Measurements from ENCODE around the gene CEPT1.
"Not testable (repeated sequence)": the region's sequence is repeated elsewhere in the genome, so short reads cannot be mapped to it uniquely, and the experiment has no call there.

The CEPT1 gene

GRCh38 chr1:111214884-111215283 is 74.9 kb downstream of the CEPT1 start:
- in situ Hi-C loops (cut with HindIII; ENCODE audit: low sequenced_read_pairs), result no loop called here
- no peak for DNase-seq (ENCODE audit: low read depth, low spot score)
- H3K4me3 ChIP-seq (ENCODE audit: low read depth, low read length), result no peak overlapping the region
- no peak for TF ChIP-seq CTCF (IDR thresholded peaks at IDR 0.05; ENCODE audit: low read depth, low read length)

GRCh38 chr1:111215285-111215684 is 75.3 kb downstream of the CEPT1 start:
- in situ Hi-C loops (cut with HindIII; ENCODE audit: low sequenced_read_pairs); DNase-seq (ENCODE audit: low read depth, low spot score); H3K4me3 ChIP-seq (ENCODE audit: low read depth, low read length): not testable (repeated sequence)

DNA sequence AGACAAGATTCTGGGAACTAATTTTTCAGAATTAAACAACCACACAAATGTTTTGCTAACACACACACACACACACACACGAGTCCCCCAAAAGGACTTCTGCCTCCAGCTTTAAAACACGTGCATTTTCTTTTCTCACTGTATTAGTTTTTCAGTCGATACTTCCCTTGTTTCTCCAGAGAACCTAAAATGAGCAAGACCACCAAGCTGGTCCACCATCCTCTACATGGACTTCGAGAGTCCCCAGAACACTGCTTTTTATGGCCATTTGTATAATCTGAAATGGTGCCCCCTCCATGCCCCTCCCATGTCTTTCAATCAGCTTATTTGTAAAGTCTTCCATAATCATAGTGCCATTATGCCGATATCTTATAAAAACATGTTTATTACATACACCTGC is 76.7 kb downstream of the CEPT1 start:
- no peak for TF ChIP-seq CTCF (IDR thresholded peaks at IDR 0.05; ENCODE audit: low read depth, low read length)
- no peak for DNase-seq (ENCODE audit: low read depth, low spot score)
- H3K4me3 ChIP-seq (ENCODE audit: low read depth, low read length), result no peak overlapping the region
- in situ Hi-C loops (cut with HindIII; ENCODE audit: low sequenced_read_pairs), result no loop called here

DNA sequence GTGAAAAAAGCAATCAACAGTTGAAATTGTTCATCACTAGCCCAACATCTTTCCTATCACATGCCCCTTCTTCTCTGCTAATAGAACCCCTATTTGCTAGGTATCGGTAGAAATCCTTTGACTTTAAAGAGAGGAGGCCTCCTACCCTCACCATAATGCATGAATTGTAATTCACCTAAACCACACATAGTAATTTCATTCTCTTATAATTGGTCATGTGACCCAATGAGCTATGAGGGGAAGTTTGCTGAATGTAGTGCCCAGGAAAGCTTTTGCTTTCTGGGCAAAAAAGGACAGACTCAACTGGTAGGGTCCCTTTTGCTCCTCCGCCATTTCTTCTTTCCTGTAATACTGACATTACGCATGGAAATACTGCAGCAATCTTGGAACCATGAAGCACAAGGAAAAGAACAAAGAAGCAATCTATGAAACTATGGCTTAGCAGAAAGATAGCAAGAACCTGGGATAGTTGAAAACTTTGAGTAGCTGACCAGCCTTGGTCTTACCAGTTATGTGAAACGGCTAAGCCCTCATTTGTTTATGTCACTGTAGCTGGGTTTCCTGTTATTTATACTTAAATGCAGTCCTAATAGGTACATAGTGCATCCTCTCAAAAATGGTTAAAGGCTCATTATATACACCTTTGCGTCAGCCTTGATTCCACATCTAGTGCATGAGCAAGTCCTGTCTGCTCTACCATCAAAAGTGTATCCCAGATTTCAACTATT is 77.3 kb downstream of the CEPT1 start:
- H3K4me3 ChIP-seq (ENCODE audit: low read depth, low read length), result no peak overlapping the region
- no peak for DNase-seq (ENCODE audit: low read depth, low spot score)
- in situ Hi-C loops (cut with HindIII; ENCODE audit: low sequenced_read_pairs), result no loop called here
- TF ChIP-seq CTCF (IDR thresholded peaks at IDR 0.05; ENCODE audit: low read depth, low read length), result no peak

DNA sequence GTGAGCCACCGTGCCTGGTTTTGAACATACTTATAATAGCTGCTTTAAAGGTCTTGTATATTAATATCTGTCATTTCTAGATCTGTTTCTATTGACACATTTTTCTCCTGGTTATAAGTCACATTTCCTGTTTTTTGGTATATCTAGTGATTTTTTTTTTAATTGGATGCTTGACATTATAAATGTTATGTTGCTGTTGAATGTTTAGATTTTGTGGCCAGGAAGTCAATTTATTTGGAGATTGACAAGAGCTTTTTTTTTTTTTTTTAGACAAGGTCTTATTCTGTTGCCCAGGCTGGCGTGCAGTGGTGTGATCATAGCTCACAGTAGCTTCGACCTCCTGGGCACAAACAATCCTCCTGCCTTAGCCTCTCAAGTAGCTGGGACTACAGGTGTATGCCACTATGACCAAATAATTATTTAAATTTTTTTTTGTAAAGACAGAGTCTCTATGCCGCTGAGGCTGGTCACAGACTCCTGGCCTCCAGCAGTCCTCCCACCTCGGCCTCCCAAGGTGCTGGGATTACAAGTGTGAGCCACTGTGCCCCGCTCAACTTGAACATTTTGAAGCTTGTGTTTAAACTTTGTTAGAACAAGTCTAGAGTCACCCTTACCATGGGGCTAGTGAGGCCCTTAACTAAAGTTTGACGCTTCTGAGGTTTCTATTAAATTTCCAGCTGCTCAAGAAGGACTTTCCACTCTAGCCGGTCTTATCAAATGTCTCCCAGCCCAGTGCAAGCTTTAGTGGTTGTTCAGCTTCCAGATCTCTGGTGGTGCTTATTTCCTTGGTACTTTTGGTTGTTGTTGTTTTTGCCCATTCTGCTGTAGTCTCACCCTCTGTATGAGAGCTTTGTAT is 78.9 kb downstream of the CEPT1 start:
- TF ChIP-seq CTCF (IDR thresholded peaks at IDR 0.05; ENCODE audit: low read depth, low read length), result no peak
- in situ Hi-C loops (cut with HindIII; ENCODE audit: low sequenced_read_pairs), result no loop called here
- H3K4me3 ChIP-seq (ENCODE audit: low read depth, low read length), result no peak overlapping the region
- no peak for DNase-seq (ENCODE audit: low read depth, low spot score)

DNA sequence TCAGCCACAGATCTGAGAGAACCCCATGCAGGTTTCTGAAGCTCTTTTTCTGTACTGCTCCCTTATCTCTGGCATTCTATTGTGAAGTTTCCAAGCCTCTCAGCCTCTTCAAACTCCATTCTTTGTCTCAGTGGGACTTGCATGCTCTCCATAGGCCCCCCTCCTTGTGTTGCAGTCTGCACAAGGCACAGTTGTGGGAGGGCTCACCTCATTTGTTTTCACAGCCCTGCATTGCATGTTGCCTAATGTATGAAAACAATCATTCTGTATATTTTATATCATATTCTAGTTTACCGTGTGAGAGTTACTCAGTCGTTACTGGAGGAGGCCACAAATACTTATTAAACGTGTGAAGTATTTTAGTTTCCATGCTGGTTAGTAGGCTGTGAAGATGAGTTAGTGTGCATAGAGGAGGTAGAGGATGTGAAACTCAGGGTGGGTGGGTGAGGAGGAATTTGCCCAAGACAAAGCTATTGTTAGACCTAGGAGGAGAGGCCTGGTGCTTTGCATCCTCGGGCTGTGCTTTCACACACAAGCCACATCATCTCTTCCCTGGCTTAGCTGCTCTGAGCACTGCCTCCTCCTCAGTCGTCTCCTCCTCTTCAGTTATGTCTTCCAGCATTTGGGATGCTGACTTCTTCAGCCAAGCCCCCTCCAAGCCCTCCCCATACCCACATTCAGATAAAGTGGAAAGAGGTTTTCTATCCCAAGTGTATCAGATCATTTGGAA is 79.7 kb downstream of the CEPT1 start:
- no peak for DNase-seq (ENCODE audit: low read depth, low spot score)
- no peak for TF ChIP-seq CTCF (IDR thresholded peaks at IDR 0.05; ENCODE audit: low read depth, low read length)
- H3K4me3 ChIP-seq (ENCODE audit: low read depth, low read length), result no peak overlapping the region
- in situ Hi-C loops (cut with HindIII; ENCODE audit: low sequenced_read_pairs), result no loop called here

All from astrocyte of the spinal cord (primary cell).